ENCODE data around the gene USP35.

GRCh38 chr11:78200061-78200460, 11.3 kb downstream of the USP35 start:
- TF ChIP-seq POLR2AphosphoS5 (IDR thresholded peaks at IDR 0.05) (no peak), CTCF (IDR thresholded peaks at IDR 0.05) (no peak)

All from breast epithelium (tissue), 3 donors.